Neural cell (in vitro differentiated cells): ENCODE results near the gene PDHA2.

Experiments
- CTCF ChIP-seq: fragments of 450-650 bp; IDR thresholded peaks from 2 replicates; pipeline ENCODE4 v1.5.1; 2014; ENCODE audit warnings: antibody characterized with exemption, mild to moderate bottlenecking, moderate library complexity; ENCODE audit not compliant: poor library complexity, severe bottlenecking
- EZH2 ChIP-seq: fragments of 200-600, 300-800 bp; shearing (Covaris generic), sonication (generic); IDR thresholded peaks from 2 replicates; pipeline ENCODE4 v1.6.1; 2014; ENCODE audit warnings: antibody characterized with exemption, low read length, borderline replicate concordance, mild to moderate bottlenecking; ENCODE audit not compliant: insufficient read depth, poor library complexity, severe bottlenecking

- no peak for TF ChIP-seq CTCF
- TF ChIP-seq EZH2 = no peak
Observed at GRCh38 chr4:95889662-95890061, 49.8 kb downstream of the PDHA2 start.
